RWPE2 (cell line): ENCODE data around the gene LYRM2.

ENCODE experiments used
- ATAC-seq: fragments of 200-7000 bp; cut with Tn5 transposase; 3 replicates; pipeline ENCODE4 v1.9.1; 2021; ENCODE audit warnings: low read depth
- DNase-seq: peaks from one replicate; pipeline ENCODE4 v3.0.0-alpha.2; 2020; ENCODE audit warnings: low spot score
- H3K27ac ChIP-seq: fragments of 450-650 bp; 2 replicates; pipeline ENCODE4 v1.5.1; 2017; ENCODE audit warnings: mild to moderate bottlenecking; ENCODE audit not compliant: poor library complexity, severe bottlenecking
- H3K27me3 ChIP-seq: fragments of 250-450 bp; sonication (Bioruptor Pico); 2 replicates; pipeline ENCODE4 v1.5.1; 2021; ENCODE audit warnings: mild to moderate bottlenecking, moderate library complexity; ENCODE audit not compliant: insufficient read depth, poor library complexity, severe bottlenecking
- H3K36me3 ChIP-seq: fragments of 250-450 bp; sonication (Bioruptor Pico); 2 replicates; pipeline ENCODE4 v1.5.1; 2020; ENCODE audit warnings: low read depth, mild to moderate bottlenecking, moderate library complexity
- H3K4me1 ChIP-seq: fragments of 250-450 bp; sonication (Bioruptor Pico); 2 replicates; pipeline ENCODE4 v1.5.1; 2021; ENCODE audit warnings: mild to moderate bottlenecking, moderate library complexity; ENCODE audit not compliant: insufficient read depth, poor library complexity, severe bottlenecking
- H3K4me3 ChIP-seq: fragments of 250-450 bp; sonication (Bioruptor Pico); 2 replicates; pipeline ENCODE4 v1.5.1; 2021; ENCODE audit warnings: mild to moderate bottlenecking, moderate library complexity; ENCODE audit not compliant: severe bottlenecking
- H3K9me3 ChIP-seq: fragments of 250-450 bp; sonication (Bioruptor Pico); 2 replicates; pipeline ENCODE4 v1.5.1; 2021; ENCODE audit warnings: mild to moderate bottlenecking, moderate library complexity; ENCODE audit not compliant: severe bottlenecking
- CTCF ChIP-seq: fragments of 450-650 bp; IDR thresholded peaks from one replicate; pipeline ENCODE4 v1.5.1; 2017; ENCODE audit warnings: mild to moderate bottlenecking, moderate library complexity; ENCODE audit not compliant: poor library complexity, severe bottlenecking

The LYRM2 gene

GRCh38 chr6:89525786-89526562, 112.6 kb downstream of the LYRM2 start:
- Histone ChIP-seq H3K4me3 (no peak overlapping the region), H3K36me3 (no peaks in the 10 kb centered on the region), H3K27ac (no peak overlapping the region), H3K27me3 (no peaks in the 10 kb centered on the region), H3K9me3 (no peaks in the 10 kb centered on the region), H3K4me1 (no peaks in the 10 kb centered on the region)
- no peak for DNase-seq
- ATAC-seq: no peak
- no peak for TF ChIP-seq CTCF

- Histone ChIP-seq H3K4me1 (no peaks in the 10 kb centered on the region), H3K36me3 (no peaks in the 10 kb centered on the region), H3K9me3 (no peaks in the 10 kb centered on the region), H3K27ac (no peak overlapping the region), H3K4me3 (no peak overlapping the region), H3K27me3 (no peaks in the 10 kb centered on the region)
- DNase-seq (no peak), ATAC-seq (no peak)
- no peak for TF ChIP-seq CTCF
Measured at GRCh38 chr6:89522778-89523177, 115.8 kb downstream of the LYRM2 start.

GRCh38 chr6:89520736-89521135, 117.8 kb downstream of the LYRM2 start:
- no peak for ATAC-seq
- TF ChIP-seq CTCF: no peak

GRCh38 chr6:89518352-89519055, 120.0 kb downstream of the LYRM2 start:
- no peak for DNase-seq
- Histone ChIP-seq H3K36me3 (no peaks in the 10 kb centered on the region), H3K4me3 (no peak overlapping the region), H3K4me1 (no peaks in the 10 kb centered on the region), H3K27me3 (no peaks in the 10 kb centered on the region), H3K9me3 (no peaks in the 10 kb centered on the region), H3K27ac (no peak overlapping the region)
- TF ChIP-seq CTCF: no peak
- no peak for ATAC-seq

More at GRCh38 chr6:89520736-89521135, 117.8 kb downstream of the LYRM2 start:
- Histone ChIP-seq H3K9me3 (no peaks in the 10 kb centered on the region), H3K27me3 (no peaks in the 10 kb centered on the region), H3K4me3 (no peak overlapping the region), H3K36me3 (no peaks in the 10 kb centered on the region), H3K27ac (no peak overlapping the region), H3K4me1 (no peaks in the 10 kb centered on the region)
- DNase-seq: no peak
